ENCODE data around the gene SORBS2. TPM values are rescaled to one million over a fixed set of nuclear protein-coding genes. Genes with fewer than 3 reads are reported as not detected.

The SORBS2 gene
- total RNA-seq, 1 experiment from 2014 or later = 0.34 TPM

GRCh38 chr4:185637163-185637875 is 174.7 kb downstream of the SORBS2 start:
- Histone ChIP-seq H4K20me1 (ENCODE audit: insufficient read depth) (no peaks in the 10 kb centered on the region), H2AFZ (ENCODE audit: low read depth, low read length, poor library complexity, severe bottlenecking) (no peak overlapping the region), H3K27me3 (ENCODE audit: insufficient read depth, low read length) (no peaks in the 10 kb centered on the region), H3K9me3 (ENCODE audit: control insufficient read depth in 1 of 2, insufficient read depth in 1 of 2, low read depth in 1 of 2, low read length in 2 of 2) (no peaks in the 10 kb centered on the region), H3K9me2 (ENCODE audit: insufficient read depth) (no peaks in the 10 kb centered on the region), H3K27ac (ENCODE audit: low read depth, low read length) (no peak overlapping the region), H3K9ac (ENCODE audit: low read length) (no peak overlapping the region), H3K4me3 (replicated peaks in 1 of 2; ENCODE audit: low read depth in 1 of 2, low read length in 2 of 2) (no peak overlapping the region), H3K36me3 (ENCODE audit: control insufficient read depth in 1 of 2, insufficient read depth in 2 of 2, low read length in 2 of 2) (no peaks in the 10 kb centered on the region), H3K4me1 (ENCODE audit: control insufficient read depth in 1 of 2, insufficient read depth in 2 of 2, low read length in 2 of 2) (no peaks in the 10 kb centered on the region), H3K4me2 (ENCODE audit: low read length) (no peak overlapping the region), H3K79me2 (ENCODE audit: insufficient read depth, low read length) (no peaks in the 10 kb centered on the region)
- CTCF ChIA-PET = no interaction called here
- intact Hi-C loops (cut with micrococcal nuclease) = no loop called here
- DNase-seq (ENCODE audit: low read depth, low spot score) (no peak), ATAC-seq (no peak)
- TF ChIP-seq CBX3 (IDR thresholded peaks at IDR 0.05; ENCODE audit: low read depth) (no peak), JUND (IDR thresholded peaks at IDR 0.05) (no peak), ZNF274 (IDR thresholded peaks at IDR 0.05; ENCODE audit: low read depth, low read length) (no peak), ZFX (IDR thresholded peaks at IDR 0.05) (no peak), FOSL1 (IDR thresholded peaks at IDR 0.05; ENCODE audit: low read depth) (no peak), POLR2A (IDR thresholded peaks at IDR 0.05; ENCODE audit: borderline replicate concordance, extremely low read depth, insufficient read depth, insufficient read length) (no peak), EZH2 (IDR thresholded peaks at IDR 0.05) (no peak), REST (IDR thresholded peaks at IDR 0.05; ENCODE audit: low read depth) (no peak), POLR2AphosphoS5 (IDR thresholded peaks at IDR 0.05; ENCODE audit: low read depth, low read length) (no peak), MAX (IDR thresholded peaks at IDR 0.05) (no peak), EGR1 (IDR thresholded peaks at IDR 0.05; ENCODE audit: low read depth) (no peak), CEBPB (IDR thresholded peaks at IDR 0.05; ENCODE audit: low read depth) (no peak)
- POLR2A ChIA-PET = no interaction called here
- BruUV-seq (replicated peaks) = no TSS peak
- RAD21 ChIA-PET (ENCODE audit: low non-redundant PET in 1 of 2, low total read pairs in 2 of 2, uncharacterized antibody in 2 of 2, unreplicated experiment in 2 of 2) = no interaction called here
